NB4 (cell line): ENCODE results near the gene SGMS2.

ENCODE experiments used
- DNase-seq: peaks from one replicate; pipeline ENCODE4 v3.0.0; 2010; ENCODE audit warnings: low read depth
- H3K4me3 ChIP-seq: one replicate; pipeline ENCODE4 v1.5.1; 2011; ENCODE audit warnings: mild to moderate bottlenecking, low read depth, low read length, moderate library complexity
- CTCF ChIP-seq: IDR thresholded peaks from one replicate; pipeline ENCODE4 v1.5.1; 2012; ENCODE audit warnings: low read depth, low read length
- MAX ChIP-seq: IDR thresholded peaks from 2 replicates; pipeline ENCODE4 v1.6.1; 2011; ENCODE audit warnings: low read depth, low read length
- MYC ChIP-seq: IDR thresholded peaks from 2 replicates; pipeline ENCODE4 v1.6.1; 2011; ENCODE audit warnings: low read depth, low read length
- POLR2A ChIP-seq: IDR thresholded peaks from 2 replicates; pipeline ENCODE4 v1.6.1; 2011; ENCODE audit warnings: mild to moderate bottlenecking; ENCODE audit not compliant: insufficient read length; ENCODE audit errors: extremely low read depth

SGMS2 gene

GRCh38 chr4:107806196-107806595 is 18.5 kb upstream of the SGMS2 start:
- no peak for DNase-seq
- TF ChIP-seq MAX (no peak), CTCF (no peak), POLR2A (no peak), MYC (no peak)

GRCh38 chr4:107808572-107808971 is 16.2 kb upstream of the SGMS2 start:
- no peak overlapping the region for H3K4me3 ChIP-seq
- no peak for TF ChIP-seq MYC
- TF ChIP-seq CTCF: no peak
- TF ChIP-seq MAX: no peak
- TF ChIP-seq POLR2A: no peak
- DNase-seq: no peak

More at GRCh38 chr4:107806196-107806595, 18.5 kb upstream of the SGMS2 start:
- no peak overlapping the region for H3K4me3 ChIP-seq

- DNase-seq: no peak
- H3K4me3 ChIP-seq: no peak overlapping the region
Measured at GRCh38 chr4:107809210-107809609, 15.5 kb upstream of the SGMS2 start.

GRCh38 chr4:107814758-107815157 is 10.0 kb upstream of the SGMS2 start:
- no peak for TF ChIP-seq CTCF
- TF ChIP-seq MAX: no peak
- no peak for TF ChIP-seq POLR2A
- TF ChIP-seq MYC: no peak
- DNase-seq: no peak
- no peak overlapping the region for H3K4me3 ChIP-seq

More at GRCh38 chr4:107809210-107809609, 15.5 kb upstream of the SGMS2 start:
- TF ChIP-seq MAX (no peak), CTCF (no peak), POLR2A (no peak), MYC (no peak)

GRCh38 chr4:107815158-107815557 is 9.6 kb upstream of the SGMS2 start:
- H3K4me3 ChIP-seq: no peak overlapping the region
- TF ChIP-seq MYC: no peak
- no peak for TF ChIP-seq POLR2A
- no peak for TF ChIP-seq MAX
- no peak for TF ChIP-seq CTCF
- no peak for DNase-seq
